Measurements from ENCODE around the gene STX1A.

DNA sequence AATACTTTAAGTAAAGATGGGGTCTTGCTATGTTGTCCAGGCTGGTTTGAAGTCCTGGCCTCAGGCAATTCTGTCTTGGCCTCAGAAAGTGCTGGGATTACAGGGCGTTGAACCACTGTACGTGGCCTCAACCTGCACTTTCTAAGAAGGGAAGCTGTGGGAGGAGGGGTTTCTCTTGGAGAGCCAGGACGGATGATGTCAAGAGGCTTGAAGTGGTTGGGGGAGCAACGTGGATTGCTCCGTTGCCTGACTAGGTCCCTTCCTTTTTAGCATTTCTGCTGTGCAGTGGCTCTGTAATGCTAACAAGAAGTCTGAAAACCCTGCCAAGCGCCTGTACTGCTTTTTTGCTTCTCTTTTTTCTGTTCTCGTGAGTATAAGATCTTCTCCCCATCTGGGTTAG lies 28.8 kb downstream of the STX1A start:
- TF ChIP-seq CBX1 (IDR thresholded peaks at IDR 0.05; ENCODE audit: low read depth), result no peak
- TF ChIP-seq, protein P1, sequence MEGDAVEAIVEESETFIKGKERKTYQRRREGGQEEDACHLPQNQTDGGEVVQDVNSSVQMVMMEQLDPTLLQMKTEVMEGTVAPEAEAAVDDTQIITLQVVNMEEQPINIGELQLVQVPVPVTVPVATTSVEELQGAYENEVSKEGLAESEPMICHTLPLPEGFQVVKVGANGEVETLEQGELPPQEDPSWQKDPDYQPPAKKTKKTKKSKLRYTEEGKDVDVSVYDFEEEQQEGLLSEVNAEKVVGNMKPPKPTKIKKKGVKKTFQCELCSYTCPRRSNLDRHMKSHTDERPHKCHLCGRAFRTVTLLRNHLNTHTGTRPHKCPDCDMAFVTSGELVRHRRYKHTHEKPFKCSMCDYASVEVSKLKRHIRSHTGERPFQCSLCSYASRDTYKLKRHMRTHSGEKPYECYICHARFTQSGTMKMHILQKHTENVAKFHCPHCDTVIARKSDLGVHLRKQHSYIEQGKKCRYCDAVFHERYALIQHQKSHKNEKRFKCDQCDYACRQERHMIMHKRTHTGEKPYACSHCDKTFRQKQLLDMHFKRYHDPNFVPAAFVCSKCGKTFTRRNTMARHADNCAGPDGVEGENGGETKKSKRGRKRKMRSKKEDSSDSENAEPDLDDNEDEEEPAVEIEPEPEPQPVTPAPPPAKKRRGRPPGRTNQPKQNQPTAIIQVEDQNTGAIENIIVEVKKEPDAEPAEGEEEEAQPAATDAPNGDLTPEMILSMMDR (CRISPR knock-in tag; IDR thresholded peaks at IDR 0.05), result no peak
